Esophagus squamous epithelium (tissue), 4 donors: ENCODE results near the gene ZFR2.

Experiments used
- CTCF ChIP-seq, 6 experiments: fragments of 450-650 bp in 4 of 6; fragments of 200-600 bp in 2 of 6; sonication (generic) in 2 of 6; IDR thresholded peaks; one replicate each; pipeline ENCODE4 v1.5.1; 2016 to 2019; ENCODE audit warnings: antibody characterized with exemption in 6 of 6, mild to moderate bottlenecking in 4 of 6, moderate library complexity in 4 of 6
- POLR2A ChIP-seq, 4 donors: fragments of 450-650 bp; IDR thresholded peaks; one replicate each; pipeline ENCODE4 v1.6.1; 2017; ENCODE audit warnings: antibody characterized with exemption in 4 of 4, mild to moderate bottlenecking in 4 of 4, moderate library complexity in 3 of 4

GRCh38 chr19:3852177-3852511 lies 16.7 kb downstream of the ZFR2 start:
- no peak for TF ChIP-seq CTCF (IDR thresholded peaks at IDR 0.05)
- TF ChIP-seq POLR2A (IDR thresholded peaks at IDR 0.05): no peak
